NB4 (cell line): ENCODE measurements around the gene TTC33.

Experiments
- CTCF ChIP-seq: IDR thresholded peaks from one replicate; pipeline ENCODE4 v1.5.1; 2012; ENCODE audit warnings: low read depth, low read length
- MAX ChIP-seq: IDR thresholded peaks from 2 replicates; pipeline ENCODE4 v1.6.1; 2011; ENCODE audit warnings: low read depth, low read length
- POLR2A ChIP-seq: IDR thresholded peaks from 2 replicates; pipeline ENCODE4 v1.6.1; 2011; ENCODE audit warnings: mild to moderate bottlenecking; ENCODE audit not compliant: insufficient read length; ENCODE audit errors: extremely low read depth

- no peak for TF ChIP-seq CTCF
- TF ChIP-seq MAX: no peak
- TF ChIP-seq POLR2A: no peak
These were observed 263.7 kb downstream of the TTC33 start for GRCh38 chr5:40492056-40492455.
